HG02588 (cell line): ENCODE measurements around the gene SUSD4.
A peak's percentile ranks its signal among the peaks of the same experiment; 100 is the strongest.
"Not testable (repeated sequence)": the region's sequence is repeated elsewhere in the genome, so short reads cannot be mapped to it uniquely, and the experiment has no call there.

Source experiments
- ATAC-seq: cut with Tn5 transposase; IDR thresholded peaks from one replicate; pipeline ENCODE4 v1.9.1; 2021; ENCODE audit warnings: mild to moderate bottlenecking, moderate library complexity; ENCODE audit not compliant: unreplicated experiment

The SUSD4 gene

DNA sequence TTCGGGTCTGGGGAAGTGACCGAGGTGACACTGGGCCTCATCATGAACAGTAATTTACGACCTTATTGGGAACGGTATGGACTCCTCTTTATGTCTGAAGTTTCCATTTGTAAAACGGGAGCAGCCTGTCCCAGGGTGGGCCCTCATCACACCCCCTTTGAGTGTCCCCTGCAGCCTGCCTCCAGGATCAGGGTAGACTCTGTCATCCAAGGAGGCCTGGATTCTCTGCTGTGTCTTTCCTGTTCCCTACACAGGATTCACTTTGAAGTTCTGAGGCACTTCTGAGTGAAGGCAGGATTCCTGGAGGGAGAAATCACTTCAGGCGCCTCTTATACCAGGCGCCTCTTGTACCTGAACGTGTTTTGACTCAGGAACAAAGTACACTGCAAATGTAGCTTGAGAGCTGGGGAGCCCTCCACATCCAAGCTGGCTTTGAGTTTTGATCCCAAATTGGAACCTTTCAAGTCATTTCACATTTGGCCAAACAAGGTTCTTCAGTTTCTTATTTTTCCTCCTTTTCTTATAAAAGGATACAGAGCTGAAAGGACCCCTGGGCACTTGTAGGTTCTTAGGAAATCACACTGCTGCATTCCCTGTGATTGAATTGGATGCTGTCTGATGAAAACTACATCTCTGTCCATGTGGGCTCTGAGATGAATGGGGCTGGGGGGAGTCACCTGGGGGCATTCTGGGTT is 106.0 kb downstream of the SUSD4 start:
- ATAC-seq = no peak

GRCh38 chr1:223256034-223256433 is 107.9 kb downstream of the SUSD4 start:
- ATAC-seq = no peak

DNA sequence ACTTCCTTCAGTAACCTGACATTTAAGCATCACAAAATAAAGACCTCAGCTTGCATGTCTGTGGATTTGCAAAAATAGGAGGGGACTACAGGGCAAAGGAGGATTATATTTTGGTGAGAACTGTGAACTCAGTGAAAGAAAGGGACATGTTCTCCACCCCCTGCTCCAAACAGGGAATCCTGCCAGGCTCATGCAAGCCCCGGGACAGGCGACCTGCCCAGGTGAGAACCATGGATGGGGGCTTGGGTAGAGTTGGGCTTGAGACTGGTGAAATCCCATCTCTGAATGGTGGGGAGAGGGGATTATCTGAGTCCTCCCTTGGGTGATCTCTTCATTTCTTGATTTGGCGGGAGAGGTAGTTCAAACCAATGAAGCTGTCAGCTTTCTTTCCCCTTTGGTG is 110.1 kb downstream of the SUSD4 start:
- no peak for ATAC-seq

DNA sequence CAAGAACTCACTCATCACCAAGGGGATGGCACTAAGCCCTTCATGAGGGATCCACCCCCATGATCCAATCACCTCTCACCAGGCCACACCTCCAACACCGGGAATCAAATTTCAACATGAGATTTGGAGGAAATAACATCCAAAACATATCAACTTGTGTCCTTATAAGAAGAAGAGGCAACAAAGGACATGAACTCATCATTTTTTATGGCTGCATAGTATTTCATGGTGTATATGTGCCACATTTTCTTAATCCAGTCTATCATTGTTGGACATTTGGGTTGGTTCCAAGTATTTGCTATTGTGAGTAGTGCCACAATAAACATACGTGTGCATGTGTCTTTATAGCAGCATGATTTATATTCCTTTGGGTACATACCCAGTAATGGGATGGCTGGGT is 112.6 kb downstream of the SUSD4 start:
- ATAC-seq = not testable (repeated sequence)

DNA sequence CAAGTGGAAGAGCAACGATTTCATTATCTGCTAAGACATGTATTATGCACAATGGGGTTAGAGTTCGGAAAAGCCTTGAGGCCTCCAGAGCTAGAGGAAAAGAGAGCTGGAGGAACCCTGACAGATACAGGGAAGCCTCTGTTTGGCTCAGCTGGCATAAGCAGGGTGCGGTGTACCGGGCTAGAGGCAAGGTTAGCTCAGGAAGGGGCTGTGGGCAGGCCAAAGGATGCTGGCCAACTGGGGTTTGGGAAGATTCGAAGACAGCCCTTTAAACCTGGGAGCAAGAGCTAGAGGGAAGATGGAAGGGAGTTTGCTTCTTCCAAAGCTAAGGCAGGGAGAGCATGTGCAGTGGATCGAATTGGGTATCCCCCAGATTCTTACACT is 113.4 kb downstream of the SUSD4 start:
- no peak for ATAC-seq

DNA sequence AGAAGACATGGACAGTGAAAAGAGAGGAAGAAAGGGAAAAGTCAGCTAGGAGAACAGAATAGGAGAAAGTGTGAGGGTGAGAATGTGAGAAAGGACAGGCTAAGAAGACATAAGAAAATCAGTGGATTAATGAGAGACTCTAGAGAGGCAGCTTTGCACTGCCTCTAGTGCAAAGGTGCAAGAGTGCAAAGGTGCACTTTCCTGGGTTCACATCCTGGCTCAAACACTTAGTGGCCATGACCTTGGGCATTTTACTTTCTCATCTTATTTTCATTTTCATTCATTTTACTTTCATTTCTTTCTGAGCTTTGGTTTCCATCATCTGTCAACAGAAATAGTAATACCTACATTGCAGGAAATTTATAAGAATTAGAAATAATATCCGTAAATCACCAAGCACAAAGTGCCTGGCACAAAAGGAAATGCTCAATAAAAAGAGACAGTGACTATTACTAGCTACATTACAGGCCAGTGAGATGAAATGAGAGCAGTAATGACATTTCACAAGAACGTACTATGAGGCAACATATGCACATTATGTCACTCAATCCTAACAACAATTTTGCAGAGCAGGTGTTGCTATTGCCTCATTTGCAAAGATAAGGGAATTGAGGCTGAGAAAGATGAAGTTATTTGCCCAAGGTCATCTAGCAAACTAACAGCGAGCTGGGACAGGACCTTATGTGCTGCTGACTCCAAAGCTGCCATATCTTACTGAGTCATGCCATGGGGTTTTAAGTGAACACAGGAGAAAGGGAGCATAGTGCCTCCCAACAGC is 113.9 kb downstream of the SUSD4 start:
- ATAC-seq = no peak

- no peak for ATAC-seq
These were observed 115.2 kb downstream of the SUSD4 start for GRCh38 chr1:223248770-223249140.

GRCh38 chr1:223248001-223248769 is 115.8 kb downstream of the SUSD4 start:
- no peak for ATAC-seq

DNA sequence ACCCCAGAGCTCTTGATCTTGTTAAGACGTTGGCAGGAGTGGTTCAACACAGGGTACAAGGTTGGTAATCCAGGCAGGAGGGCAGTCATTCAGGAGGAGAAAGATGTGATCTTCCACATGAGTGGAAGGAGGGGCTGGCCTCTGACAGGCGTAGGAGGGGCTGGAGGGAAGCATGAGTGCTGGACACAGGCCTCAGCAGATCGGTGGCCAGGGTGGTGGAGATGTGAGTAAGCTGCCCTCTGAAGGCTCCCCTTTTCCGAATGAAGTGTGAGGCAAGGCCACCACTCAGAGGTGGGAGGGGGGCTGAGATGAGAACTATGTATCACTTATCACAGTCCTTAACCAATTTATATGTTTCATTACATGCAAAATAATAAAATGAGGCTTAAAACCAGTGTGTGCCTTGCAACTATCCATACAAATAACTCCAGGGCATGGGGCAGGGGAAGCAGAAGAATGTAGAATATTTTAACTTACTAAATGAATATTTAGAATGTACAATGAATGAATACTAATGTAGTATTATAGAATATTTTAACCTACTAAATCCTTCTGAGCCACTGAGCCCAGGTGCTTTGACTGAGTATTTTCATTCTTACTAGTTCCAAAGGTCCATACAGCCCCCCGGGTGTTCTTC is 117.4 kb downstream of the SUSD4 start:
- no peak for ATAC-seq

DNA sequence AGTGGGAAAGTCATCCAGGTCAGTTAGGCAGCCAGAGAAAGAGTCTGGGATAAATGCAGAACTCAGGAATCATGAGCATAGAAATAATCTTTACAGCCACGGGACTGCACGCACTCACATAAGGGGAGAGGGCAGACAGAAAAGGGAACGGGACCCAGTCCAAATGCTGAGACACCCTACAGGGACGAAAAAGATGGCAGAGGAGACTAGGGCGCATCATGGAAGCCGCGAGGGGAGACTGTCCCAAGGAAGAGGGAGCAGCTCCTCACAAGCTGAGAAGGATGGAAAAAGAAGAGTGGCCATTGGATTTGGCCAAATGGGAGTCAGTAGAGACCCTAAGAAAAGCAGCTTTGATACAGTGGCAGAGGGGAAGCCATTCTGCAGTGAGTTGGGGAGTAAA is 118.0 kb downstream of the SUSD4 start:
- no peak for ATAC-seq

- ATAC-seq = no peak
These were observed 118.6 kb downstream of the SUSD4 start for GRCh38 chr1:223245411-223245810.

DNA sequence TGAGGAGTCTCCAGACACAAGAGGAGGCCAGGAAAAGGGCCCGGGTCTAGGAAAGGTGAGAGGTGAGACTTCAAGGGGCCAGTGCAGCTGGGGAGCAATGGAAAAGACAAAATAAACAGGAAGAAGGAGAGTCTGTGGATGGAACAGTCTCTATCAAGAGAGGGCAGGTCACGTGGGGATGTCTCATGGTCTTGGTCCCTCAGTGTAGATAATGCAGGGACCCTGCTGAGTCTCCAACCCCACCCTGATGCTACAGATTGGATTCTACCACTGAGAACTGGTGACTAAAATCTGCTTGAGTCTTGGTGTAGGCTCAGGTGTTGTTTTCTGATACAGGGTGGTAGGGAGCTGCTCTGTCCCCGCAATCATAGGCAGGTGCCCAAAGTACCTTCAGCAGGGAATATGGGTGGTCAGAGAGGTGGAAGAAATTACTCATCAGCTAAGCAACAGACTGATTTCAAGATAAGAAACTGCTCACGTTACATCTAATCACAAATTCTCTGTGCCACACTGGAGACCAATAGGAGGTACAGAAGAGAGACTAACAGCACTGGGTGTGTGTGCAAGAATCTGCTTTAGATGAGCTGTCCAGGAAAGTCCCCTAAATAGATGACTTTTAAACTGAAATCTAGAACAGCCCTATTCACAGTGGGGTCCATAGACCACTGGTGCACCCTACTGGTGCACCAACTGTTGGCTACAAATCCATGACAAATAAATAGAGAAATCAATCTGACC is 119.4 kb downstream of the SUSD4 start:
- ATAC-seq = peak; percentile 68

GRCh38 chr1:223243441-223244050 is 120.4 kb downstream of the SUSD4 start:
- ATAC-seq = no peak

DNA sequence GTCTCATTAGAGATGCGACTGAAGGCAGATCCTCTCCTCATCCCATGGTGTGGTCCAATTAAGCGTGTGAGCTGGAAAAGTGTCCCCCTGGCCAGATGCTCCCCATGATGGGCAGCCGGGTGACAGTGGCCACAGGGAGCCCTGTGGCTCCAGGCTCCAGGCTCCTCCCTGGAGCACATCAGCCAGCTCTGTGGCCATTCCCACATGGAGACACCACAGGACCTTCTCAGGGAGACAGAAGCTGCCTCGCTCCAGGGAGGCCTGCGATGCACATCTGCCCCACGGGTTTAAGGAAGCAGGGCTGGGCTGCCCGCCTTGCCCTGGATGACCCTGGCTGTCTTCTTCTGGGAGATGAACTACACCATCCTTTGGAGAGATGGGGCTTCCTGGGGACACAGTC is 121.0 kb downstream of the SUSD4 start:
- ATAC-seq = no peak

DNA sequence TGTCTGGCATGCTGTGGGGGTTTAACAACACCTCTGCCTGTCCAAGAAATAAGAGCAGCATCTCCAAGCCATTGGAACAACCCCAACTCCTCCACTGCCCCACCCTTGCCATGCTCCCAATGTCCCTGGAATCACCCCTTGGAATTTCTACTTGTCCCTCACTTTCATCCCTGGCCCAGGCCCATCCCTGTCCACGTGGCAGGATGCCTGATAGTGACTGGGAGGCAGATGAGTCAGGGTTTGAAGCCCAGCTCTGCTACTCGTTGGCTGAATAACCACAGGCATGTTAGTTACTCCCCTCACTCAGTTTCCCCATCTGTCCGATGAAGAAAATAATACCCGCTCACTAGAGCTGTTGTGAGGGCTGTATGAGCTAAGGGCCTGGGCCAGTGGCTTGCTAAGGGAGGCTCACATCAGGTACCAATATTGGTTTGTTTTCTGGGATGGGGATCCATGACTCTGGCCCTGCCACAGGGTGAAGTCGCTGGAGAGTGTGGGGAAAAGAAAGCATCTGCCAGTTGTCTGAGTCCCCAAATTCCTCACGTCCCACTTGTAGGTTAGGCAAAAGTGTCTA is 121.5 kb downstream of the SUSD4 start:
- no peak for ATAC-seq

- ATAC-seq = no peak
These were observed 123.9 kb downstream of the SUSD4 start for GRCh38 chr1:223240122-223240521.

DNA sequence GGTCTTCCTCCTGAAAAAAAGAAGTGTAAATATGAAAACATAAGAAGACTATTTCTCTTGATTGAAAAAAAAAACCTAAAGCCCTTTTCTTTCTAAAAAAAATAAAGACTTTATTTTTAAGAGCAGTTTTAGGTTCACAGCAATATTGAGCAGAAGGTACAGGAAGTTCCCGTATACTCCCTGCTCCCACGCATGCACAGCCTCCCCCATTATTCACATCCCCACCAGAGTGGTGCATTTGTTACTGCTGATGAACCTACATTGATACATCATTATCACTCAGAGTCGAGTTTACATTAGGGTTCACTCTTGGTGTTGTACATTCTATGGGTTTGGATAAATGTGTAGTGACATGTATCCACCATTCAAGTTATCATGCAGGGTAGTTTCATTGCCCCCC is 128.9 kb downstream of the SUSD4 start:
- no peak for ATAC-seq

GRCh38 chr1:223234534-223234933 is 129.4 kb downstream of the SUSD4 start:
- ATAC-seq = no peak

DNA sequence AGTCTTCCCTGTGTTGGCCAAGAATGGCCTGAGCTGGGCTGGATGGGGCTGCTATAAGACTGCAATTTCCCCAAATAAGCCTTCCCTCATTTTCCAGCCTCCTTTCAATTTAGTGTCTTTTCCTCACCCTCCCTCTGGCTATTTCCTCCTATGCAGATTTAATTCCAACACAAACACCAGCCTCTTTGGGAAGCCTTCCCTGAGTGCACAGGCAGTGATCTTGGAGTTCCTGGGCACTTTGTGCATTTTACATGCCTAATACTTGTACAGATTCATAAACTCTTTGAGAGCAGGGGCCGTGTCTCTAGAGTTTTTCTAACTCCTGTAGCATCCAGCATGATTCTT is 129.8 kb downstream of the SUSD4 start:
- no peak for ATAC-seq
